Activated naive CD4-positive, alpha-beta T cell treated with anti-CD3 and anti-CD28 coated beads for 36 hours (primary cell): ENCODE results near the gene ELMO3. TPM values are rescaled to one million over a fixed set of nuclear protein-coding genes. Genes with fewer than 3 reads are reported as not detected.

Source experiments
- CTCF ChIA-PET: fragments of 350-600 bp; sonication (Branson Sonifier 250); formaldehyde crosslinking; loops from one replicate; lab custom pipeline; 2021; ENCODE audit warnings: antibody characterized with exemption; lab: Charles Lee
- DNase-seq: peaks from one replicate; pipeline ENCODE4 v3.0.0-alpha.2; 2020
- H3K27ac Mint-ChIP-seq: one replicate; pipeline ENCODE4 v1.8.0; 2021; ENCODE audit warnings: mild to moderate bottlenecking, mixed read lengths
- H3K27me3 Mint-ChIP-seq: one replicate; pipeline ENCODE4 v1.8.0; 2021; ENCODE audit warnings: low read depth, mixed read lengths
- H3K36me3 Mint-ChIP-seq: one replicate; pipeline ENCODE4 v1.8.0; 2021; ENCODE audit warnings: low read depth, mixed read lengths
- H3K4me1 Mint-ChIP-seq: one replicate; pipeline ENCODE4 v1.8.0; 2021; ENCODE audit warnings: low read depth, mixed read lengths
- H3K4me3 Mint-ChIP-seq: one replicate; pipeline ENCODE4 v1.8.0; 2021; ENCODE audit warnings: mild to moderate bottlenecking, moderate library complexity, mixed read lengths
- H3K9me3 Mint-ChIP-seq: one replicate; pipeline ENCODE4 v1.8.0; 2021; ENCODE audit warnings: mixed read lengths
- intact Hi-C: fragments of 100-400 bp; cut with micrococcal nuclease; formaldehyde crosslinking; loops from one replicate; pipeline ENCODE4 v1.15.1; 2023
- total RNA-seq, 2 experiments: library from RNA; stranded (reverse); gene quantifications; one replicate each; pipeline ENCODE4 v1.2.3, GENCODE V29; 2021

ELMO3 gene
- total RNA-seq, 2 experiments from 2014 or later: 3.8 to 4.4 TPM

DNA sequence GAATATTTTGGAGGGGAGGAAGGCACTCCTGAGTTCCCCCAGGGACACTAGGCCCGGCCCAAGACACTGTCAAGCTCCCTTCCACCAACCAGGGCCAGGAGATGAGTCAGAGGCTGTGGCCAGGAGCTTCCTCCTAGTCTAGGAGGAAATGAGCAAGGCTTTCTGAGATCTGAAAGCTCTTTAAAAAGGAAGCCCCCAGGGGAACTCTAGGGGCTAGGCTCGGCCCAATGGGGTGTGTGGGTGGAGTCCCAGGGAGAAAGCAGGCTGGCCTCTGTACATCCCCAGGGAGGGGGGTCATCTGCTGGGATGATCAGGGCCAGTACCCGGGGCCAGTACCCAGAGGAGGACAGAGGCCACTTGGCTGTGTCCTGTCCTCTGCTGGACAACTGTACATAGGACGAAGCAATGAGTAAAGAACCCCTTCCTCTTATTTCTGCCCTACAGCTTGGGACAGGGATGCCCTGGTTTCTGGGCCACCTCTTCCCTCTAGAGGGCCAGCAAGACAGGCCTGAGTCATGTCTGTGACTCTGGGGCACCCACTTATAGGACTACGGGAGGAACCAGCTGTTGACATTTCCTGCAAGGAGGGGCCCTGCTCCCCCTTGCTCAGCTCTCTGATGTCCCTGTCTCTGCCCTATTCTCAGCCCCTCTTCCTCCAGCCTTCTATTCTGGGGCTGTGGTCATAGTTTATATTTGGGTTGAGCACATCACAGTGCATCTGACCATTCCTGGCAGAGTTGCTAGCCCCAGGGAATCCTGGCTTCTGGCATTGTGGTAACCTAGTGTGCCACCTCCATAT is 45.7 kb downstream of the ELMO3 start:
- Mint-ChIP-seq H3K4me3 (peak overlapping the region; percentile 89), H3K27me3 (peaks cover 3% of the 10 kb centered on the region), H3K27ac (peak overlapping the region; percentile 86), H3K9me3 (no peaks in the 10 kb centered on the region), H3K36me3 (peaks cover 3% of the 10 kb centered on the region), H3K4me1 (peaks cover 51% of the 10 kb centered on the region)
- CTCF ChIA-PET: interaction anchor here (0.9 to 1.5 kb wide), 11 partner anchors 13 to 237 kb away, joined by 3 to 9 read pairs (median 3); partner anchors contain the start of genes HSD11B2 and TMEM208
- peak; percentile 95 for DNase-seq
- intact Hi-C loops: loop anchor here (1.0 to 10.0 kb wide), 11 partner anchors 17 to 840 kb away; partner anchors contain the start of genes CBFB, CTCF, E2F4 and FBXL8

DNA sequence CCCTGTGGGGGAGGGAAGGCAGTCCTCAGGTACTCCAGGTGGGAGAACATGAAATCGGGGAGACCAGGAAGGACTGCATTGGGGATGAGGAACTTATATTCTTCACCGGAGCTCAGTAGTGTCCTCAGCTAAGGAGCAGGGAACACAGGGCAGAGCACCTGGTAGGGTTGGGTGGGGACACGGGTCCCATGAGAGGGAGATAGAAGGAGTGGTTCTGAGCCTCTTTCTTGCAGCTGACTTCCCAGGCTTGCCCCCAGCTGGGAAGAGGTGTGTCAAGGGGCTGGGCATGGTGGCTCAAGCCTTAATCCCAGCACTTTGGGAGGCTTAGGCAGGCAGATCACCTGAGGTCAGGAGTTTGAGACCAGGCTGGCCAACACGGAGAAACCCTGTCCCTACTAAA is 46.3 kb downstream of the ELMO3 start:
- Mint-ChIP-seq H3K27me3 (peaks cover 6% of the 10 kb centered on the region), H3K9me3 (no peaks in the 10 kb centered on the region), H3K4me3 (peak overlapping the region; percentile 89), H3K4me1 (peaks cover 57% of the 10 kb centered on the region), H3K36me3 (peaks cover 3% of the 10 kb centered on the region), H3K27ac (peak overlapping the region; percentile 86)
- DNase-seq: no peak
- CTCF ChIA-PET: interaction anchor here (0.9 to 1.5 kb wide), 5 partner anchors 18 to 236 kb away, joined by 3 to 9 read pairs (median 3); partner anchors contain the start of gene TMEM208
- intact Hi-C loops: loop anchor here (2.0 to 10.0 kb wide), 4 partner anchors 260 to 840 kb away; partner anchors contain the start of genes CTCF, NFATC3 and THAP11

DNA sequence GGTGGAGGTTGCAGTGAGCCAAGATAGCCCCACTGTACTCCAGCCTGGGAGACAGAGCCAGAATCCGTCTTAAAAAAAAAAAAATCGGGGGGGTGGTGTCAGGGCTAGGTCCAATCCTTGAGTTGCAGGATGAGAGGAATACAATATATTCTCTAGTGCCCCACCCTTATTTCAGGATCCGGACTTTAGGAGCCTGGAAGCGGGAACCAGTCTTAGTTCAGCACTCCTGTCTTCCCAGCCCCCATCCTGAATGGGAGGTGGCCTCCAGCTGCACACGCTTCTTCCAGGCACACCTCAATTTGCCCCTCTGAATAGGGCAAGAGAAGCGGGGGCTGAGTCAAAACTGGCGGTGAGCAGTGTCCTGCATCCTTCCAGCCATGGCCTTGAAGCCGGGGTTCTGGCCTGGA is 46.7 kb downstream of the ELMO3 start:
- Mint-ChIP-seq H3K9me3 (no peaks in the 10 kb centered on the region), H3K27ac (no peak overlapping the region), H3K36me3 (peaks cover 3% of the 10 kb centered on the region), H3K4me3 (peak overlapping the region; percentile 89), H3K27me3 (peaks cover 8% of the 10 kb centered on the region), H3K4me1 (peaks cover 58% of the 10 kb centered on the region)
- no peak for DNase-seq
- CTCF ChIA-PET: interaction anchor here (0.6 to 1.5 kb wide), 5 partner anchors 19 to 182 kb away, joined by 3 to 9 read pairs (median 3); partner anchors contain the start of gene TMEM208
- intact Hi-C loops: loop anchor here (2.0 to 10.0 kb wide), 5 partner anchors 137 to 839 kb away; partner anchors contain the start of genes CTCF, NFATC3, PHAF1 and THAP11

DNA sequence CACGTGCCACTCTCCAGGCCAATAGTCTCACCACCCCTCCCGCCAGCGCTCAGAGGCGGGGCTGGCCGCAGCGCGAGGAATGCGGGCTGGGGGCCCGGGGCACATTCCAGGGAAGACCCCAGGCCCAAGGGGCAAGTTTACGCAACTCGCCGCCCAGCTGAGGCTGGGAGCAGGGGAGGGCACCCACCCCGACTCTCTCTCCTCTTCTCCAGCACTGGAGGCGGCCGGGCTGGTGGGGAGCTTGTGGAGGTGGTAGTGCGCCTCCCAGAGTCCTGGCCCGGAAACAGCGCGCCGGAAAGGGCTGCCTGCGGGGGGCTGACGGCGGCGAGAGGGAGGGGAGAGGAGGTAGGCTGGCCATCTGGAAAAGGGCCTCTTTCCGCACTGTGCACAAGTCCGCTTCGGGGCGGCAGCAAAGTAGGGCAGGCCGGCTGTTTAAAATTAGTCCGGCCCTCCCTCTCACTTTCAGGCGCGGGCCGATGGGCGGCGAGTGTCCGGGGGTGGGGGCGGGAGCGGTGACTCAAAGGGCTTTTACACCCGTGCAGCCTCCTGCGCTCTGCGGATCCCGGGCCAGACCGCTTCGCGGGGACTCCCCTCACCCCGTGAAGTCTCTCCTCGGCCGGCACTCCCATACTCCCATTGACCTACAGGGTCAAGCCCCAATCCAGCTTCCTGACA is 47.3 kb downstream of the ELMO3 start:
- peak; percentile 65 for DNase-seq

DNA sequence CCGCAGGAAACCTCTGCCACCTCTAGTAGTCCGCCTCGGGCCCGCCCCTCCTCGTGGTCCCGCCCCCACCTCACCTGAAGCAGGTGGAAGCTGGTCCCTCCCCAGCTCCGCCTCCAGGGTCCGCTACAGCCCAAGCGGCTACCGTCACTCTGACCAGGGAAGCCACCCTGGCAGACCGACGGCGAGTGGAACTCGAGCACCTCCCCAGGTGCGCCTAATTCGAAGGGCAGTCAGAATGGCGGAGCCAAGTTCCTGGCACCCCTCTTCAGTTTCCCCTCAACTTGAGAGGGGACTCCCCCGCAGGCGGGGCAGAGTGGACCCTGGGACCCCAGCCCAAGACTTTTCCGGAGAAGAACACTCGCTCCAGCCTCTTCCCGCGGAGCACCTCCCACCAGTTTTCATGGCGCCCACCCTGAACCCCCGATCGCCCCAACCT is 47.8 kb downstream of the ELMO3 start:
- H3K9me3 Mint-ChIP-seq: no peaks in the 10 kb centered on the region
- DNase-seq: no peak
- intact Hi-C loops: loop anchor here (1.0 to 10.0 kb wide), 6 partner anchors 32 to 838 kb away; partner anchors contain the start of genes CTCF, NFATC3, PHAF1 and THAP11
- peak overlapping the region; percentile 89 for H3K4me3 Mint-ChIP-seq
- H3K27ac Mint-ChIP-seq: peak overlapping the region; percentile 76
- peaks cover 8% of the 10 kb centered on the region for H3K27me3 Mint-ChIP-seq
- CTCF ChIA-PET: interaction anchor here (1.4 to 1.8 kb wide), 4 partner anchors 32 to 184 kb away, joined by 3 to 6 read pairs (median 4); partner anchors contain the start of genes HSD11B2 and PLEKHG4
- no peaks in the 10 kb centered on the region for H3K36me3 Mint-ChIP-seq
- H3K4me1 Mint-ChIP-seq: peaks cover 52% of the 10 kb centered on the region

More for the DNA sequence above, 47.3 kb downstream of the ELMO3 start:
- Mint-ChIP-seq H3K27me3 (peaks cover 8% of the 10 kb centered on the region), H3K36me3 (peaks cover 3% of the 10 kb centered on the region), H3K9me3 (no peaks in the 10 kb centered on the region), H3K27ac (peak overlapping the region; percentile 76), H3K4me3 (peak overlapping the region; percentile 89), H3K4me1 (peaks cover 57% of the 10 kb centered on the region)
- intact Hi-C loops: loop anchor here (2.0 to 10.0 kb wide), 4 partner anchors 137 to 839 kb away; partner anchors contain the start of genes CTCF, NFATC3, PHAF1 and THAP11
- CTCF ChIA-PET: interaction anchor here (0.6 to 1.8 kb wide), 8 partner anchors 19 to 185 kb away, joined by 3 to 9 read pairs (median 4); partner anchors contain the start of genes HSD11B2, PLEKHG4 and TMEM208

DNA sequence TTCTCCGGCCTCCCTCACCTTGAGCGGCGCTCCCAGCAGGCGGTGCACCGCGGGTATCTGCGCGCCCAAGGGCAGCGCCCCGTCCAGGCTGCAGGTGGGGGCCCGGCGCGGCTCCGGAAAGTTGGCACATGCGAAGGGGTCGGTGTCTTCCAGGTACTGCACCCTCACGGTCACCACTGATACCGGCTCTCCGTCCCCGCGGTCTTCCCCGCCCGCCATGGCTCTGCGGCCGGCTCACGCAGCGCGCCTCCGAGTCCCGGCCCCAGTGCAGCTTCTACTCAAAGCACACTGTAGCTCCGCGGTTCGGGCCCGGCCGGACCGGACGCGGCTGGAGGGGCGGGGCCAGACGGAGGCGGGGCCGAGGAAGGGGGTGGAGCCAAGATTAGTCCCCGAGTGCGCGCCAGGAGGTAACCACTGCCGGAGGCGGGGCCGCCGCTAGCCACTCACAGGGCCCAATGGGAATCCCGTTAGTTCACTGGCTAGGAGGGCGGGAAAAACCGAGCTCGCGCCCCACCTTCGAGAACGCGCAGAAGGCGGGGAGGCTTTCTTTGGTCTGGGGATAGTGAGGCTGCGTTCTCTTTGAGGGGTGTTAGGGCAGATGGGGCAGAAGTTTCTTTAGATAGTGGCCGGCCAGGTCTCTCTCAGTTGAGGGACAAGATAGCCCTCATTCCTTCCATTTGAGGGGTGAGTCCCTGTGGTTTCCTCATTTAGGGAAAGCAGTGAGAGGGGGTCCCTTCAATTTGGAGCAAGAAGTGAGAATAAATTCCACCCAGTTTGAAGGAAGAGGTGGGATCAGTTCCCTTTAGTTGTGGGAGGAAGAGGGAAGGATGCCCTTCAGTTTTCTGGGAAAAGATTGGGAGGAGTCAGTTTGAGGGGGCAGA is 48.5 kb downstream of the ELMO3 start, which contains the start of gene FHOD1:
FHOD1 (minus strand) TSS at position 290 of the 881 bp plus-strand sequence; CDS start at position 219, 71 bp downstream.
- Mint-ChIP-seq H3K4me1 (peaks cover 49% of the 10 kb centered on the region), H3K9me3 (no peaks in the 10 kb centered on the region), H3K4me3 (peak within 1 kb of the TSS; percentile 89), H3K27ac (peak within 1 kb of the TSS; percentile 76), H3K27me3 (peaks cover 8% of the 10 kb centered on the region), H3K36me3 (no peaks in the 10 kb centered on the region)
- CTCF ChIA-PET: interaction anchor here (0.6 to 1.8 kb wide), 7 partner anchors 15 to 184 kb away, joined by 3 to 6 read pairs (median 3); partner anchors contain the start of genes HSD11B2 and PLEKHG4
- intact Hi-C loops: loop anchor here (1.0 to 10.0 kb wide), 6 partner anchors 31 to 837 kb away; partner anchors contain the start of genes CTCF, NFATC3, PHAF1 and THAP11
- DNase-seq: peak; percentile 99

DNA sequence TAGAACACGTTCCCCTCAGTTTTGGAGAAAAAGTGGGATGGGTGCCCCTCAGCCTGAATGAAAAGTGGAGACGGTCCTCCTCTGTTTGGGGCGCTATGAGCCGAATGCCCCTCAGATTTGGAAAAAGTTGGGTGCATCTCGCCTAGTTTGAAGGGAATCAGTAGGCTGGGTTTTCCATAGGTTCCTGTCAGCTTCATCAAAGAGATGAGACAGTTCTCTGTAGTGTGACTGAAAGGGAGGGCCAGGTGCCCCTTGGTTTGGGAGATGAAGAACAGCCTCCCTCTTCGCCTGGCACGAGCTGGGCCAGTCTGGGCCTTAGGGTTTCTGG is 49.1 kb downstream of the ELMO3 start:
- H3K36me3 Mint-ChIP-seq: no peaks in the 10 kb centered on the region
- intact Hi-C loops: loop anchor here (5.0 to 10.0 kb wide), 3 partner anchors 314 to 837 kb away; partner anchors contain the start of genes CTCF, NFATC3 and THAP11
- peaks cover 8% of the 10 kb centered on the region for H3K27me3 Mint-ChIP-seq
- DNase-seq: peak; percentile 32
- CTCF ChIA-PET: interaction anchor here (0.6 to 1.8 kb wide), 9 partner anchors 13 to 218 kb away, joined by 3 to 6 read pairs (median 3); no protein-coding TSS in a partner anchor
- H3K4me3 Mint-ChIP-seq: peak overlapping the region; percentile 89
- H3K9me3 Mint-ChIP-seq: no peaks in the 10 kb centered on the region
- H3K4me1 Mint-ChIP-seq: peaks cover 46% of the 10 kb centered on the region
- H3K27ac Mint-ChIP-seq: peak overlapping the region; percentile 63

DNA sequence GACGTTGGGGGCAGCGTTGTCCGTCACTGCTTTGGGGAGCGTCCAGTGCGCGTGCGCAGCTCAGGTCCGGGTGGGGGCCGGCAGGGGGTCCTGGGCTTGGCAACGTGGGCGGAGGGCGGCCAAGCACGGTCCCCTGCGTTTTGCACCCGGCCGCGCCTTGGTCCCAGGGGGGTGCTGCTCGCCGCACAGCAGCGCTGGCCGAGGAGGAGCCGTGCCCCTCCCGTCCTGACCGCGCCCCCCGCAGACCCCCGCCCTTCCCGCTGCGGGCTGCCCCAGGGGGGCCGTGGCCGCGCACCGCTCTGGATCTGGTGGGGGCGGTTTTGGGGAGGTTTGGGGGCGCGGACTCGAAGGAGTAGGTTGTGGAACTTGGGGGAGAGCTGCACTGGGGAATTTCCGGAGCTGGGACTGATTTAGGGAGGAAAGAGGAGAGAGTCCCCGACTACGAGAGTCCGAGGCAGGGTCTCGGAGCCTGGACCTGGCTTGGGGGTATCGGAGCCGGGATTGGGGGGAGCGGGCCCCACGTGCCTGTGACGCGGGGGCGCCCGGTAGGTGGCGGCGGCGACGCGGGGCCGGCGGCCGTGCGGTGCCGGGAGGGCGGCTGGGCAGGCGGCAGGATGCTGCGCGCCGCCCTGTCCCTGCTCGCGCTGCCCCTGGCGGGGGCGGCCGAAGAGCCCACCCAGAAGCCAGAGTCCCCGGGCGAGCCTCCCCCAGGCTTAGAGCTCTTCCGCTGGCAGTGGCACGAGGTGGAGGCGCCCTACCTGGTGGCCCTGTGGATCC is 49.7 kb downstream of the ELMO3 start, which contains the start of gene SLC9A5:
SLC9A5 (plus strand) TSS at position 579 of the 777 bp plus-strand sequence; CDS start at position 615, 36 bp downstream.
- Mint-ChIP-seq H3K4me3 (peak within 1 kb of the TSS; percentile 89), H3K4me1 (peaks cover 43% of the 10 kb centered on the region), H3K27me3 (peaks cover 8% of the 10 kb centered on the region), H3K9me3 (no peaks in the 10 kb centered on the region), H3K27ac (peak within 1 kb of the TSS; percentile 63), H3K36me3 (no peaks in the 10 kb centered on the region)
- peak; percentile 37 for DNase-seq
- intact Hi-C loops: loop anchor here (5.0 to 10.0 kb wide), 3 partner anchors 314 to 836 kb away; partner anchors contain the start of genes CTCF, NFATC3 and THAP11
- CTCF ChIA-PET: interaction anchor here (0.6 to 1.6 kb wide), 6 partner anchors 12 to 218 kb away, joined by 3 to 4 read pairs (median 3); no protein-coding TSS in a partner anchor

DNA sequence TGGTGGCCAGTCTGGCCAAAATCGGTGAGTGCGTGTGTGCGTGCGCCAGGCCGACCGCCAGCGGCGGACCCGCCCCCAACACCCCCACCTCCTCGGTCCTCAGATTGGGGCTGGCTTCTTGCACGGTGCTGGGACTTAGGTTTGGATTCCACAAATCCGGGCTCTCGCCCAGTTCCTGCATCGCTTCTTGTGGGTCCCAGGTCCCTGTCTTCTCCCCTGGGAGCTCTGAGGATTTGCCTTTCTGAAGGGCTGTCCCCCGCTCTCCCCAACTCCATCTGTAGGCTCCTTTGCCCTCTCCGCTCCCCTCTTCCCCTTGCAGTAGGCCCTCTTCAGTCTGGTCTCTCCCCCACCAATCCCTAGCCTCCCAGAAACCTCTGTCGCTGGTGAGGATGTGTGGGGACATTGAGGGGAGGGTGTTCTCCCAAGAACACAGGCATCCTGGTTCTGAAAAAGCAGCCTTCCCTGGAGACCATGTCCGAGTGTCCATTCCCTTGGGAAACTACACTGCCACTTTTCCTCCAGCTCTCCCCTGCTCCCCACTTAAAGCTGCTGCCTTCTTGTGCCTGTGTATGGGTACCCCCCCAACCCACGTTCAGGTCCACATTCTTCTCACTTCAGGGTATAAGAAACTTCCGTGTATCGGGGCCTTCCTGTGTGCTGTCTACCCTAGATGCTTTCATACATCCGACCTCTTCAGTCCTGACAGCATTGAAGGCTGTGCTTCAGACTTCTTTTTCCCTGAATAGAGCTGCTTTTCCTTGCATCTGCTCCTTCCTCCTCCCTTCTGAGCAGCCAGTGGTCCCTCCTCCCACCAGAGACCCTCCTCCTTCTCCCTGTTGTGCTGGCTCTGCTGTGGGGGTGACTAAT is 50.5 kb downstream of the ELMO3 start:
- DNase-seq: no peak
- peaks cover 36% of the 10 kb centered on the region for H3K4me1 Mint-ChIP-seq
- H3K27me3 Mint-ChIP-seq: peaks cover 8% of the 10 kb centered on the region
- H3K9me3 Mint-ChIP-seq: no peaks in the 10 kb centered on the region
- H3K4me3 Mint-ChIP-seq: peak overlapping the region; percentile 71
- no peak overlapping the region for H3K27ac Mint-ChIP-seq
- CTCF ChIA-PET: interaction anchor here (0.6 to 1.6 kb wide), 6 partner anchors 11 to 265 kb away, joined by 3 to 4 read pairs (median 3); no protein-coding TSS in a partner anchor
- no peaks in the 10 kb centered on the region for H3K36me3 Mint-ChIP-seq
- intact Hi-C loops: loop anchor here (5.0 to 10.0 kb wide), 3 partner anchors 313 to 835 kb away; partner anchors contain the start of genes CTCF, NFATC3 and THAP11
